Stimulated activated CD4-positive, alpha-beta T cell treated with anti-CD3 and anti-CD28 coated beads, Interleukin-4, amount 100 ng/mL, for 24 hours (primary cell): Measurements from ENCODE around the gene SLC30A3.

Experiments used
- DNase-seq: peaks from one replicate; pipeline ENCODE4 v3.0.0-alpha.2; 2020

The SLC30A3 gene

DNA sequence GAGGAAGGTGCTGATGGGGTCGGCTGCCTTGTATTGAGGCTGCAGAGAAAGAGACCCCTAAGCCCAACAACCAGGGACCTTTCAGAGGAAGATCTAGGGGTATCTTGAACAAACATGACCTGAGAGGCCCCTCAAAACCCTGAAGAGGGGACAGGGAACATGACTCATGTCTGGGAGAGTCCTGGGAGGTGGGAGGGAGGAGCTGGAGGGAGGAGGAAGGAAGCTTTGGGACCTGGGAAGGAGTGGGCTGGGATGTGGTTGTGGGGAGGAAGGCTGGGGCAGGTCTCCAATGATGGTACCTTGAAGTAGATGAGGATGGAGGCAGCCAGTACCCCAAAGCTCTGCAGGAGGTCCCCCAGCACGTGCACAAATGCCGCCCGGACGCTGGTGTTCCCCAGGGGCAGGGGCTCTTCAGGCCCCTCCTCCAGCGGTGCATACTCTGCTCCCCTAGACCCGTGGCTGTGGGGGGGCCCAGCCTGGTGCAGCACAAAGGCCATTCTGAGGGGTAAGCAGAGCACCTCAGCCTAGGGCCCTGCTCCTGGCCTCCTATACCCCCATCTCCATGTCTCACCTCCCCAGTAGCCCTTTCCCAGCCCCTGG is 5.9 kb downstream of the SLC30A3 start:
- DNase-seq: no peak

DNA sequence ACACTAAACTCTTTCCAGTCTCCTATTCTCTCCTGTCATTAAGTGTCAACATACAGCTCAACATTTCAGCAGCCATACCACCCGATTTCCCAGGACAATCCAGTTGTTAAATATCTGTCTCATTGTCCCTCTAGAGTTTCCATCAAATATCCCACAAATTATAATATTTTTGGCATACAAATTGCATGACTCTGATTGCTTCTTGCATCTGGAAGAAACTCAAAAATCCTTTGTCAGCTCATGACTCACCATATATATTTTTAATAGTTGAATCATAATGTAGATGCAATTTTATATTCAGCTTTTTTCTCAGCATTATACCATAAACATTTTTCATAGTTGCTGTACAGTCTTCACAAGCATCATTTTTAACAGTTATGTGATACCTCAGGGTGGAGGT is 7.2 kb downstream of the SLC30A3 start:
- DNase-seq: no peak

DNA sequence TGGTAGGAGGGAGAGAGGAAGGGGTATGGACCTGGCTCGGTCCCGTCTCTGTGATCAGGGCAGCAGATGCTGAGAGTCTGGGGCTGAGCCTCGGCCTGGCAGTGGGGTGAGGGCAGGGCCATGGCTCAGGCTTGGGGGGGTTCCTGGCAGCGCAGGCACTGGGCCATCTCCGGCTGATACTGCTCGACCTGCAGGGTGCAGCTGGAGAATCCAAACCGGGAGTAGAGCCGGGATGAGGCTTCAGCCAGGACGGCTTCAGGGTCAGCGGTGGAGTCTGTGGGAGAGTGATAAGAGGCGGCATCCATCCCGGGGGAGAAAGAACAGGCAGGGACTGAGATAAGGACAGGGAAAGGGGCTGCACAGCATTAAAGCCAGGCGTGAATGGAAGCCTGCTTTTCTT is 7.7 kb downstream of the SLC30A3 start:
- no peak for DNase-seq

DNA sequence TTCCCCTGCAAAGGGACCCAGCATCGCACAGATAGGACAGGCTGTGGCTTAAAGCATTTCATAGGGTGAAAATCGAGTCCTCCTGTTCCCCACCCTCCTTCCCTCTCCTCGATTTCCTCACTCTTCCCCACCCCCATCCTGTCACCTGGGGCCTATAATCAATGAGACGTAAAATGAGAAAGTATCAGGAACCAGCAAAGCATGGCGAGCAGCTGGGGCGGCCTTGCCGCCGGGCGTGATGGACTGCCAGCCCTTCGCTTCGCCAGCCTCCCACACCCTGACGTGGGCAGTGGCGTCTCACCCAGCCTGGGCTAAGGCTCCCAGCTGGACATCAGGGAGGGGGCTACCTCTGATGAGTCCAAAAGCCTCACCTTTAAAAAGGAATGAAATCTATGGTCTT is 11.1 kb downstream of the SLC30A3 start:
- DNase-seq: no peak

DNA sequence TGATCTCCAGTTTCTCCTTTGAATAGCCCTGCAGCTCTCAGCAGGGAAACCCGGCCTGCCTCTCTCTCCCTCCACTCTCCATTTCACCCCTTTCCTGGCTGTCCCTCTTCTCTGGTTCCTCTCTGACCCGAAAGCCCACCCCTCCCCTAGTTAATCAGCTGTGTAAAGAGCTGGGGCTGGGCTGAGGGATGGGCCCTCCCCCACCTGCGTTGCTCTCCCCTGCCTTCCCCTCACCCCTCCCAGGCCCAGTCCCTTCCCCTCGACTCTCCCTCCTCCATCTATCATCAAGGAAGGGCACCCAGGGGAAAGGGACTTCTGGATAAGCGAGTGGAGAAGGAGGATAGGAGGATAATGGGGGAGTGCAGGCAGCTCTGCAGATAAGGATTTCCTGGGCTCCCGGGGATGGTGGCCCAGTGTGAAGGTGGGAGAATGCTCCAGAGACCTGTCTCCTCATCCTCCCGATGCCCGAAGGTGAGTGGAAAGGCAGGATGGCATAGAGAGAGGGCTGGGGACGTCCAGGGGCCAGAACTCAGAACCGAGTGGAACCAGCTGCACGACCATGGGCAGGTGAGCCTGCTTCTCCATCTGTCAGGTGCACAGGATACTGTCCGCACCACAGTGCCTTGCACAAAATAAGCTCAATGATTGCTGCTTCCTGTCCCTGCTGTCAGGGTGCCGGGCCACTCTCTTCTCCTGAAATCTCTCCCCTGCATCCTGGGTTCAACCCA is 12.0 kb downstream of the SLC30A3 start:
- DNase-seq: no peak

DNA sequence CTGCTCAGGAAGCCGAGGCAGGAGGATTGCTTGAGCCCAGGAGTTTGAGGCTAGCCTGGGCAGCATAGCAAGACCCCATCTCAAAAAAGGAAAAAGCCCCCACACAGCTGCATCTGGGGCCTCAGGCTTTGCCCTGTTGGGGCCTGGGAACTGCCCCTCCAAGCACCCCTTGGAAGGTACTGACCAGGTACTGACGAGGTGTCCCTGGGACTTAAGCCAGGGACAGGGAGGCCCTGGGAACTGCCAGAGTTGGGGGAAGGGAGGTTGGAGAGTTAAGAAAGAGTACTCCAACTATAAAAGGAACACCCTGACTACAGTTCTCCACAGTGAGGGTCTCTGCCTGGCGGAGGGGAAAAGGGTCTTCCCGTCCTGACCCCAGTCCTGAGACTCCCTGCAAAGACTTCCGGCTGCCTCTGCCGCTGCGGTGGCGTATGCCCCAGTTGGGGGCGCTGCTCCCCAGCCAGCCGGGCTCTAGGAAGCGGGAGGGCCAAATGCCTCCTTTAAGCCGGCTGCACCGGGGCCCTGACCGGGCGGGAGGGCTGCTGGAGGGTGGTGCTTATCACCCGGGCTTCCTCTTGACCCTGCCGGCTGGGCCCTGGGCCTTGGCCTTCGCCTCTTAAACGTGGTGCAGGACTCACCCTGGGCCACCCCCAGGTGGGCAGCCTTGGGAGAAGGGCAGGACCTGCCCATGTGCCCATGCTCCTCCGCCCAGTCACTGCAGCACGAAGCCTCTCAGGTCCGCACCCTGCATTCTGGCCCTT is 12.8 kb downstream of the SLC30A3 start:
- peak; percentile 56 for DNase-seq

DNA sequence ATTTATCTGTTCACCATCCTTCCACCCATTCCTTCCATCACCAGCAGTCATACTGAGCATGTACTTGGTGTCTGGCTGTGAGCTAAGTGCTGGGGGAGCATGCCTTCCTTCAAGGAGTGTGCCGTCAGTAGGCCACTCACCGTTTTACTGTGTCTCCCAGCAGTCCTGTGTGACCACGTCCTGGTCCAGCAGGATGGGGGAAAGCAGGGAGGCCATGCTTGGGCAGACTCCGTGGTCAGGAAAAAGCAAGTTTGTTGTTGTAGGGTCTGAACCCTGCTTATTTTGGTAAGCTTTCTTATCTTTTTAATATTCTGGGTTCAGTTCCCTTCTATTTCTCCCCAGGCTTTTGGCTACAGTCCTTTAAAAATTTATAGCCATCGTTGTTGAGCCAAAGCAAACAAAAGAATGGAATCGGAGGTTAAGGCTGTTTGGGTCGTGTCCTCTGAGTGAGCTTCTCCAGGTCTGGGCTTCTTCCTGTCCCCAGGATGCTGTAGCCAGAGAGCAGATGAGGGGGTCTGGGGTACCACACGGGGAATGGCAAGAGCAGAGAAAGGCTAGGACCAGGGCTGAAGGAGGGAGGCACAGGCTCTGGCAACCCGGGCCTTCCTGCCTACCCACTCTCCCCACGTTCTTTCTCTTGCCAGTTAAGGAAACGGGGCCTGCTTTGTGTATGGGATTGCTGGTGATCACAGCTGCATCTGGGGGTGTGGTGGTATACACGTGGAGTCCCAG is 13.5 kb downstream of the SLC30A3 start:
- no peak for DNase-seq

DNA sequence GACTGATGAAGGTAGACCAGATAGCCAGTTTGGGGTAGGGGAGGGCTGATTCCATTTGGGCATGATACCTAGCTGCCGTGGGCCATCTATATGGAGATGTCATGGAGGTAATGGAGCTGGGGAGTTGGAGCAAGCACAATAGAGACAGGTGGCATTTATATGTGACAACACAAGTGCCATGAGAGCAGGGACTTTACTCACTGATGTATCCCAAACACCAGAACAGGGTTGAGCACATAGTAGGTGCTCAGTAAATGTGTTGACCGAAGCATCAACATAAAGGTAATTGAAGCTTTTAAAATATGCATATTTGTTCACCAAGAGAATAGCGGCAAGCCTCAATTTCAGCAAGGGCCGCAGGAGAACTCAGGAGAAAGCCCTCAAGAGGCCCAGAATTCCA is 15.0 kb downstream of the SLC30A3 start:
- no peak for DNase-seq

DNA sequence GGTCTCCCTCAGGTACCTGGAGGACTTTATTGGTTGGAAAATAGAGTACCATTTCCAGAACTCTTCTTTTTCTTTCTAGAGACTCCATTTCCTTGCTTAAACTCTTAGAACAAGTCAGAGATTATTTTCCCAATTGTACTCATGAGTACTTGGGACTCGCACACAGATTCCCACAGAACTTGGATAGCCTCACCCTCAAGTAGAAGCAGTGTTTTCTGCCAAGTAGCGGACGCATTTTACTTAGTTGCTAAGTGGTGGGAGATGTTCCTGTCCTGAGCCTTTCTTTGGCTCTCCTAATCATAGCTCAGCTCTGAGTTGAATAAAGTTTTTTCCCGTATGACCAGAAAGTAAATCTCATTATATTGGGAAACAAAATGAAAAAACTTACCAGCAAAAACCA is 17.2 kb downstream of the SLC30A3 start:
- DNase-seq: no peak

DNA sequence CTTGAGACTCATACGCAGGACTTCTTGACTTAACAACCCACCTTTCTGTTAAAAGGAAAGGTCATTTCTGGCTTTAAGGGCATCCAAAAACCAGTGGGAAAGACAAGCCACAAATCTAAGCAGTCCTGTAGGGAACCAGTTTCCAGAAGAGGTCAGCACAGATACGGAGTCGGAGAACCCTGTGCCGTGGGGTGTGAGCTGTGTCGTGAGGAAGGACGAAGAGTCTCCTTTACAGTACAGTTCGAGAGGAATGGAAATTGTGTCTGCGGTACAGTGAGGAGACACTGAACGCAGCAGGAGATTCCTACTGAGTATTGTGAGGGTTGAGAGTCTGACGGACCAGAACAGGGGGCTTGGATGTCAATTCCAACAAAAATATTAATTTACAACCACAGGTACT is 17.7 kb downstream of the SLC30A3 start:
- no peak for DNase-seq

DNA sequence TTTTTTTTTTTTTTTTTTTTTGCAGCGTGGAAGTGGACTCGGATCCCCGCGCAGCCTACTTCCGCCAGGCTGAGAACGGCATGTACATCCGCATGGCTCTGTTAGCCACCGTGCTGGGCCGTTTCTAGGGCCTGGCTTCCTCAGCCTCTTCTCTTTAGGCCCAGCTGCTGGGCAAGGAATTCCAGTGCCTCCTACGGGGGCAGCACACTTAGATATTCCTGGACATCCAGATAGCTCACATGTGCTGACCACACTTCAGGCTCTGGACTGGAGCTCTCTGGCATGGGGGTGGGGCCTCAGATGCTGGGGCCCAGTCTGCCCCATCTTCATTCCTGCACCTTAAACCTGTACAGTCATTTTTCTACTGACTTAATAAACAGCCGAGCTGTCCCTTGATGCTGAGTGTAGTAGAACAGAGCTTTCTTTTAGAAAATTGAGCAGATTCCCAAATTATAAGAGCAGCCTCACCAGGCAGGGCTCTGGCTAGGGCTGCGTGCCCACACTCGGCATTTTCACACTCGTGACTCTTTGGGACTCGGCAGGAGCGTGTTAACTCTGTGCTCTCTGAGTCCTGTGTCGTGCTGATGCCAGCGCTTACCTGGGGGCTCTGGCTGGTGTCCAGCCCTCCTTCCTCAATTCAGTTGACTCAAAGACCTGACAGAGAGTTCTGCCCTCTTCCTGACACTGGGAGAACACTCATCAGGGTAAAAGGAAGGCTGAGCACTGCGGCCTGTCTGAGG is 19.3 kb downstream of the SLC30A3 start:
- no peak for DNase-seq

DNA sequence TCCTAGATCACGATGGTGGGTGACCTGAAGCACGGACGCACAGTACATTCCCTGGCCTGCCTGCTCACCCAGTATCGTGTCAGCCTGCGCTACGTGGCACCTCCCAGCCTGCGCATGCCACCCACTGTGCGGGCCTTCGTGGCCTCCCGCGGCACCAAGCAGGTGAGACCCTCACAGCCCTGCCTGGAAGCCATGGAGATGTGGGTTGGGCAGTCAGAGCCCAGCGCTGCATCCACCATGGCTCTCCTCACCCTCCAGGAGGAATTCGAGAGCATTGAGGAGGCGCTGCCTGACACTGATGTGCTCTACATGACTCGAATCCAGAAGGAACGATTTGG is 20.3 kb downstream of the SLC30A3 start:
- DNase-seq: no peak

DNA sequence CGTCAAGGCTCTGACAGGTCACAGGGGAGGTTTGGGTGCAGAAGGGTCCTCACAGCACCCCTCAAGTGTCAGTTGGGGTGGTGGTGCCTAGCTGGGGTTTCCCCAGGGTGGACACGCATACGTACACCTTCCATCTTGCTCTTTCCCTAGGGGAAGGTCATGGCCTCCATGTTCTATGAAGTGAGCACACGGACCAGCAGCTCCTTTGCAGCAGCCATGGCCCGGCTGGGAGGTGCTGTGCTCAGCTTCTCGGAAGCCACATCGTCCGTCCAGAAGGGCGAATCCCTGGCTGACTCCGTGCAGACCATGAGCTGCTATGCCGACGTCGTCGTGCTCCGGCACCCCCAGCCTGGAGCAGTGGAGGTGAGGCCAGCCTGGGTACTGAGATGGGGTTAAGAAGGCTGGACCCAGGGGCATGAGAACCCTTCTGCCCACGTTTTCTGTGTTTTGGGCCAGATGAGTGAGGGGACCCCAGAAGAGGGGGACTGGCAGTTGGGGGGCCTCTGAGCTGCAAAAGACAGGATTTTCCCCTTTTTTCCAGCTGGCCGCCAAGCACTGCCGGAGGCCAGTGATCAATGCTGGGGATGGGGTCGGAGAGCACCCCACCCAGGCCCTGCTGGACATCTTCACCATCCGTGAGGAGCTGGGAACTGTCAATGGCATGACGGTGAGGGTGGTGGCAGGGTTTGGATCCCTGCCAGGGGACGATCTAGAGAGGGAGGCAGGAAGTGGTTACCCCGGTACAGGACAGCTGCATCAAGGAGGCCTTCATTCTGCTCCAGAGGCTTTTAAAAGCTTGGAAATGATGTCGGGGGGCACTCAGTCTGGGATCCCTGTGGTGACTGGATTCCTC is 20.9 kb downstream of the SLC30A3 start:
- no peak for DNase-seq

DNA sequence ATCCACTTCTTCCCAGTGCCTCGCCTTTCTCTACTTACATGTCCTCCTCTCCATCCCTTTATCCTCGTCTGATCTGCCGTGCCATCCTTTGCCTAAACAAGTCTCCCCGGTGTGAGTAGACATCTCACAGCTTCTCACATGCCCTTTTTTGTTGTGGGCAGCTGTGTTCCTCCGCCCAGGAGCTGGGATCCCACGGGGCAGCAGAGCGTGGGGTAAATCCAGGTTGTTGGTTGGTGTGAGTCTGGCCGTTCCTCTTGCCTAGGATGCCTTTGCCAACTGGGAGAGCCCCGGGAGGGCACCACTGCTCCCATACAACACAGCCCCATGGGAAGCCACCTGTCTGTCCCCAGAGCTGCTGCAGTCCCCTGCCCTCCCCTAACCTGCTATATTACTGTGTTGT is 22.4 kb downstream of the SLC30A3 start:
- DNase-seq: no peak

DNA sequence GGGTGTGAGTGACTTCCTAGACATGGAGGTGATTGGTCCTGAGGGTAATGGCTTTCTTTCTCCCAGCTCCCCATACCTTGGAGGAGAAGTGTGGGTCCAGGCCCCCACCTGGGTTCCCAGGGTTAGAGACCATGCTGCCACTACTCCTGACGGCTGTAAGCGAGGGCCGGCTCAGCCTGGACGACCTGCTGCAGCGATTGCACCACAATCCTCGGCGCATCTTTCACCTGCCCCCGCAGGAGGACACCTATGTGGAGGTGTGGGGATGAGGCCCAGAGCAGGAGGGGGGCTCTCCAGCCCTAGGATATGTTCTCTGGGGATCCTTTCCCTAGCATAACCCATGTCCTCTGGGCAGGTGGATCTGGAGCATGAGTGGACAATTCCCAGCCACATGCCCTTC is 23.9 kb downstream of the SLC30A3 start:
- no peak for DNase-seq

DNA sequence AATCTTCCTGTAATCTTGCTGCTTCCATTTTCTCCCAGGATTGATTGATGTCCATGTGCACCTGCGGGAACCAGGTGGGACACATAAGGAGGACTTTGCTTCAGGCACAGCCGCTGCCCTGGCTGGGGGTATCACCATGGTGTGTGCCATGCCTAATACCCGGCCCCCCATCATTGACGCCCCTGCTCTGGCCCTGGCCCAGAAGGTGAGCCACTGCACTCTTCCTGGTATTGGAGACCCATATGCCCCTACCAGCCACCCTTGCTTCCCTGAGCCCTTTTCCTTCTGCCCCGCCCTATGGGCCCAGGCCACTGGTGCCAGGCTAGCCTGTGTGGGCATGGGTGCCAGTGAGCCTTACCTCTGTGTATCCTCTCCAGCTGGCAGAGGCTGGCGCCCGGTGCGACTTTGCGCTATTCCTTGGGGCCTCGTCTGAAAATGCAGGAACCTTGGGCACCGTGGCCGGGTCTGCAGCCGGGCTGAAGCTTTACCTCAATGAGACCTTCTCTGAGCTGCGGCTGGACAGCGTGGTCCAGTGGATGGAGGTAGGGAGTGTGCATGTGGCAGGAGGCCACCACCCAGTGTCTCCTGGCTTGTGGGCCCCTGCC is 25.4 kb downstream of the SLC30A3 start:
- no peak for DNase-seq

DNA sequence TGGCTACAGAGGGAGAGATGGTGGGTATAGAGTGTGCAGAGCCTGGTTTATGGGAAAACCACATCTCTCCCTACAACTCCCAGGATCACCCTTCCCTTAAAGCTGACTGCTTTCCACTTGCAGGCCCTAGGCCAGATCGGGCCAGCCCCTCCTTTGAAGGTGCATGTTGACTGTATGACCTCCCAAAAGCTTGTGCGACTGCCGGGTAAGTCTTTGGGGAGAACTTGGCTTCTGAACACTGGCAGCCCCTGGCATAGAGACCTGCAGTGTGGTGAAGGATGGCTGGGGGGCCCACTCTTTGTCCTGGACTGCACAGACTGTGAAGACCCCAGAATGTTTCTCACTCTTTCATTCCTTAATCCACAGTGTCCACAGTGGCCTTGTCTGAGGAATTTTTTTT is 26.2 kb downstream of the SLC30A3 start:
- no peak for DNase-seq

DNA sequence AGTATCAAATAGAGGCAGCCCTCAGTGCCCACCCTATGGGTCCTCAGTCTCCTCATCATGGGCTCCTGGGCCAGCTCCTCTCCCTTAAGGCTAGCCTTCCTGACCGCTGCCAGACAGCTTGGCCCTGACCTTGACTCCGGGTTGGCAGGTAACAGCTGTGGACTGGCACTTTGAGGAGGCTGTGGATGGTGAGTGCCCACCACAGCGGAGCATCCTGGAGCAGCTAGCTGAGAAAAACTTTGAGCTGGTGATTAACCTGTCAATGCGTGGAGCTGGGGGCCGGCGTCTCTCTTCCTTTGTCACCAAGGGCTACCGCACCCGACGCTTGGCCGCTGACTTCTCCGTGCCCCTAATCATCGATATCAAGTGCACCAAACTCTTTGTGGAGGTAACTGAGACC is 26.7 kb downstream of the SLC30A3 start:
- DNase-seq: no peak

DNA sequence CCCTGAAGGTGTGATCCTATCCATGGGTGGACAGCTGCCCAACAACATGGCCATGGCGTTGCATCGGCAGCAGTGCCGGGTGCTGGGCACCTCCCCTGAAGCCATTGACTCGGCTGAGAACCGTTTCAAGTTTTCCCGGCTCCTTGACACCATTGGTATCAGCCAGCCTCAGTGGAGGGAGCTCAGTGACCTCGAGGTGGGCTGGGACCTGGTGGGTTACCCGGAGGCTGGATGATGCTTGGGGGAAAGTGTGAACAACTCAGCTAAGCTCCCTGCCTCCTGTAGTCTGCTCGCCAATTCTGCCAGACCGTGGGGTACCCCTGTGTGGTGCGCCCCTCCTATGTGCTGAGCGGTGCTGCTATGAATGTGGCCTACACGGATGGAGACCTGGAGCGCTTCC is 29.5 kb downstream of the SLC30A3 start:
- no peak for DNase-seq

DNA sequence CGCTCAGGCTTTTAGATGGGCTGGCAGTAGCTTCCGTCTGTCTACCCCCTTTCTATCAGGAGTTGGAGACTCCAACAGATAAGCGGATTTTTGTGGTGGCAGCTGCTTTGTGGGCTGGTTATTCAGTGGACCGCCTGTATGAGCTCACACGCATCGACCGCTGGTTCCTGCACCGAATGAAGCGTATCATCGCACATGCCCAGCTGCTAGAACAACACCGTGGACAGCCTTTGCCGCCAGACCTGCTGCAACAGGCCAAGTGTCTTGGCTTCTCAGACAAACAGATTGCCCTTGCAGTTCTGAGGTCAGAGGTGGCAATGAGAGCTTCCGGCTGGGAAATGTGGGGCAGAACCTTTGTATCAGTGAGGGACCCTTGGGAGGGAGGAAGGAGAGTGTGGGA is 30.9 kb downstream of the SLC30A3 start:
- DNase-seq: no peak

DNA sequence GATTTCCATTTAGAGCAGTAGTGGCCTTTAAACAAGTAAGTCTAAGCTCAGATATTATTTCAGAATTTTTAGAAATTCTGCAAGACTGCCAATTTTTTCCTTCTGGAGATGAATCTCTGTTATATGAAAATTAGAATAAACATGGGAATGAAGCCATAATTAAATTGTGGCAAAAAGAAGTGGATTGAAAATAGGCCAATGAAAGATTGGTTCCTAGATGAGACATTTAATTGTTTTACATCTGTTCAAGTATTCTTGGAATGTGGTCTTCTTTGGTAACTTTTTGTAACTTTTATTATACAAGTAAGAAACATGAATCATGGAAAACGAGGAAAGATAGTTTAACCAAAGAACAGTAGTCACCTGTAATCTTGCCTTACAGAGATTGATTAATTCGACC is 35.3 kb downstream of the SLC30A3 start:
- no peak for DNase-seq

DNA sequence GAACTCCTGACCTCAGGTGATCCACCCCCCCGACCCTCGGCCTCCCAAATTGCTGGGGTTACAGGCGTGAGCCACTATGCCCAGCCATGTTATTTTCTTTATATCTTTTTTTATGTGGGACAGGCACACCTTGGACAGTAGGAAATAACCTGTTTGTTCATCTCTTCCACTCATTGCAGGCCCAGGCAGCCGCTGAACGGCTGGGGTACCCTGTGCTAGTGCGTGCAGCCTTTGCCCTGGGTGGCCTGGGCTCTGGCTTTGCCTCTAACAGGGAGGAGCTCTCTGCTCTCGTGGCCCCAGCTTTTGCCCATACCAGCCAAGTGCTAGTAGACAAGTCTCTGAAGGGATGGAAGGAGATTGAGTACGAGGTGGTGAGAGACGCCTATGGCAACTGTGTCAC is 37.3 kb downstream of the SLC30A3 start:
- no peak for DNase-seq
